HG03045 (cell line): ENCODE results near the gene PLD1.

Source experiments
- ATAC-seq: cut with Tn5 transposase; IDR thresholded peaks from one replicate; pipeline ENCODE4 v1.9.1; 2021; ENCODE audit warnings: mild to moderate bottlenecking, moderate library complexity; ENCODE audit not compliant: unreplicated experiment

PLD1 gene

DNA sequence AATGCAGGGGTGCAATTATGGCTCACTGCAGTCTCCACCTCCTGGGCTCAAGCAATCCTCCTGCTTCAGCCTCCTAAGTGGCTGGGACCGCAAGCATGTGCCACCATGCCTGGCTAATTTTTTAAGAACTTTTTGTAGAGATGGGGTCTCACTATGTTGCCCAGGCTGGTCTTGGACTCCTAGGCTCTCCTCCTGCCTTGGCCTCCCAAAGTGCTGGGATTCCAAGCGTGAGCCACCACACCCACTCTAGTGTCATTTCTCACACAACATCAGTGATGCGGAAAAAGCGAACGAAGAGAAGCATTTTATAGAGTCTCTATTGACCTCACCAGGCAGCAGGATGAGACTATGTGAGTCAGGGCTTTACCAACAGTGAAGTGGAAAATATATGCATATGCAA is 137.7 kb downstream of the PLD1 start:
- no peak for ATAC-seq

DNA sequence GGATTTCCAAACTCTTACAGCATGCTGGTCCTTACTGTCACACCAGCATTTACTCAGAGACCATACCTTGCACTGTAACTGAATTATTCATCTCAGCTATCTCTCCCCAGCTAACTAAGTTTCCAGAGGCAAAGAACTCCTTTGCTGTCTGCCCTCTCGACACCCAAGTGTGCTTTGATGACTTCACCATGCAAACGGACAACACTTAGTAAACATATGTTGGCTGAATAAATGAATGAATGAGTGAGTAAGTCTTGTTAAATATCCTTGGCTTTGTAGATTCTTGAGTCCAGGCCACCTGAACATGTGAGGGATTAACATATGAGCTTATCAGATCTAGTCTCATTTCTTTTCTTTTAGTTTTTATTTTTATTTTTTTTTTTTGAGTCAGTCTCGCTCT is 138.2 kb downstream of the PLD1 start:
- no peak for ATAC-seq

DNA sequence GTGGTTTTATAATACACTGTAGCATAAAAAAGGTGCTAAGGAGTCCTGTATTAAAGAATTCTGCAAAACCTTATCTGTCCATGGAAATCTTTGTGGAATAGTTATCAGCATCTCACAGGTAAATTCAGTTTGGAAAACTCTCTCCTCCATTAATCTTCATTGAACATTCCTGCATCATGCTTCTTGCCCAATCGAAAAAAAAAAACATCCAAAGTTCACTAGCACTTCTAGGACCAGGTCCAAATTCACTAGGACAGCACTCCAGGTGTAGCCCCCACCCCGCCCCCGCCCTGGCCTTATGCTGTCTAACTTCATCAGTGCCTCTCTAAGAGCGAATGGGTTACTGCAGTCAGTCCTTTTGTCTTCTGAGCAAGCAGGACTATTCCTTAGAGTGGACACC is 138.6 kb downstream of the PLD1 start:
- no peak for ATAC-seq

DNA sequence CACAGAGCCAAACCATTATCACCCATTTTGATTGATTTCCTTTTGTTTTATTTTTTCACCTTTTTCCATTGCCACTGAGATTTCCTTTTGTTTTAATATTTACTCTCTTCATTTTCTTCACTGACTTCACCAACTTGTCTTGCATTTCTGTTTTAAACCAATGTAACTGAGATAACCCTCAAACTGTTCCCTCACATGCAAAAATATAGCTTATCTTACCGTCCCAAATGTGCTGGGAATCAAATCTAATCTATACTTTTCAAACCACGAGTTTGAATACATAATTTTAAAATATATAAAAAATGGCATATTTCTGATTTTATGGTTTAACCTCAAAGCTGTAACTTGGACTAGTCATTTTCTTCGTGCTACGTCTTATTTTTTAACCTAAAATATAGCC is 143.8 kb downstream of the PLD1 start:
- ATAC-seq = no peak

DNA sequence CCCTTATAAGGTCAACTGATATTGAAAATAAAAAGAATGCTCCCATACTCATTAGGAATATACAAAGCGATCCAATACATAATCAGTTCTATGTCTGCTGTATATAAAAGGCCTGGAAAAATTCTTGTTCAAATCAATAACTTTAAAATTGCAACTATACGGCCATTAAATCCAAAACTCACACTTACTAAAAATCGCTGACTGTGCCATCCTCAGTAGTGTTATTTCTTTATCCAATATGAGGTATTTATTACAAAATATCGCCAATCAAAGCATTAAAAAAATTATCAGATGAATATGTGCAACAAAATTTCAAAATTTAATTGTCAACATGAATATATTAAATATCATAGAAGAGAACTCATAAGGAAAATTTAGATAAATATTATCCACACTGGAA is 146.5 kb downstream of the PLD1 start:
- ATAC-seq = no peak

DNA sequence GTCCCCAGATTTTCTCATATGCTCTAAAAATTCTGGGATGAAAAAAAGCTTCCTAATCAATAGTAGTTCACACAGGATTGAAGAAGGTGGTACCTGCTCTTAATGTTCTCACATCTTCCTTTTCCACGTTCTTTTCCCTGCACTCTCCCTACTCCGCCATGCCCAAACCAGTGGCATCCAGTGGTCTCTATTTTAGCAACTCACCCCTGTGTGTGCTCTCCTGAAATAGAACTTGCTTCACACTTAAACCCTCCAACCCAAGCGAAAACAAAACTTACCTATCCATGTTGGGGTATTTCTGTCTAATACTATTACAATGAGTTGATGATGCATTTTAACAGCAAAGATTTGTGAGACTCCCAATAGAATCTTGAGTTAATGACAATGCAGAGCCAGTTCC is 148.8 kb downstream of the PLD1 start:
- ATAC-seq = no peak

DNA sequence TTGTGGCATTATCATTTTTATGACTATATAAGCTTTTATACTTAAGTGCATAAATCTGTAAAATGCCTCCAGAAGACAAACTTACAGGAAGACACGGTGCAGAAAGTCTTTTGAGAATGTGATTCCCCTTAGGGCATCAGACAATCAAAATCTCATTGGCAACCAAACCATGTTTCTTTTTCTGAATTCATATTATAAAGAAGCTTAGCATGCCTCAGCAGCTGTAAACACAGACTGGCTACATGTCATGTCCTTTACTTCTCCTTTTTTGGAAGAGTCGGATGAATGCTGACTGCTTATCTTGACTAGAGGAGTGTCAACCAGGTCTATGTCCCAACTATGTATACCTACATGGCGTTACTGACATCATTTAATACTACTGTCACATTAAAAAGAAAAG is 150.1 kb downstream of the PLD1 start:
- no peak for ATAC-seq

DNA sequence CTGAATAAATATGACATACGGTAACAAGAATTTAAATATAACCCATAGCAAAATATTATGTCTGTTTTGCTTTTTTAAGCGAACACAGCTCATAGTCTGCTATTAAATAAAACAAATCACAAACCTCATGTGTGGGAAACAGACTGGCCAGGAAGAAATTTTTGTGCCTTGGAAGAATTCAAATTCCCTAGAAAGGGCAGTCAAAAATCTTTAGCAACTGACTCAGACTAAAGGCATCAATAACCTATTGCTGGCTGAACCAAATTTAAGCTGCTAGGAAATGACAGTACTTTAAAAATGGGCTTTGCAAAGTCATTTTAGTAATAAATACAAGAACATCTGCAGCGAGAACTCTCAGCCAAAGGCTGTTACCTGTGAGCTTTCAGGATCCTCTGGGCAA is 151.4 kb downstream of the PLD1 start:
- ATAC-seq = no peak

DNA sequence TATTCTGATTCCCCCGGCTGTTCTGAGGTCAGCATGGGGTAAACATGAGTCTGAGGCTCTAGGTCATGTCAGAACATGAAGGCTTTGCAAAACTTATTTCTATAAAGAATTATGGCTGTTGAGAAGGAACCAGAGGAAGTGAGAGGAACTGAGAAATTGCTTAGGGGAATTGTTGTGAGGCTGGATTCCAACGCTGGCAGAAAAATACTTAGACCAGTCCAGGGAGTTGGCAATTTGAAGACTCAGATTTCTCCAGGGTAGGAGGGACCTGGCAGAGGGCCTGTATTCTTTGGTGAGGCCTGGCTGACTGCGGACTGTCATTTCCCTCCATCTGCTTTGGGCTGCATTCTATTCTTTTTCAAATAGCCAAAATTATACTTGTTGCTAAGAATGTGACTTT is 155.5 kb downstream of the PLD1 start:
- no peak for ATAC-seq

DNA sequence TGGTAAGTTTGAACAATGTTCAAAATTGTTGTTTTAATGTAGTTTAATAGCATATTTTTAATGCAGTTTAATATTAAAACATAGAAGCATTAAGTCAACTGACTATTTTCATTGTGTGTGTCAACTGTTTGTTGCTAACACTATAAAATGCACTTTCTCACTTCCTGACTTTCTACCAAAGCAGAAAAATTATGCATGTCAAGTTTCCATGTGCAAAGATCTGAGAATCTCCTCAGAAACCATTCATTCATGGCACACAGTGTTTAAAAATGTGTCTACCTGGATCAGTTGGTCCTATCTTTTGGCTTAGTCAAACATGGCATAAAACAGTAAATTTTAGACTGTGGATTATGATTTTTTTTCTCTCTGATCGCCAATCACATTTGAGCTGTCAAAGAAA is 156.0 kb downstream of the PLD1 start:
- ATAC-seq = no peak

DNA sequence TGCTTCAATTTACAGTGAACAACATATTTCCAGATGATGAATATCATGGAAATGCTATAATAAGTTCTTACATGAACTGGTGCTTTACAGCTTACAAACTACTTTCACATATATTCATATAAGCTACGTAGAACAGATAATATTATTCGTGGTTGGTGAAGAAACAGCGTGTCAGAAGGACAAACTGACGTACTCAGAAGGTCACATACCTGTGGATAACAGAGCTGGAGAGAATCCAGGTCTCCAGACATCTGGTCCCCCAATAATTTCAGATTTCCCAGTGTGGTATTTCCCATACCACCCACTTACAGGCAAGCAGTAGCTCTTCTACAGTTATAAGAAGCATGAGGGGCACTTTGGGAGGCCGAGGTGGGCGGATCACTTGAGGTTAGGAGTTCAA is 156.6 kb downstream of the PLD1 start:
- ATAC-seq = no peak

DNA sequence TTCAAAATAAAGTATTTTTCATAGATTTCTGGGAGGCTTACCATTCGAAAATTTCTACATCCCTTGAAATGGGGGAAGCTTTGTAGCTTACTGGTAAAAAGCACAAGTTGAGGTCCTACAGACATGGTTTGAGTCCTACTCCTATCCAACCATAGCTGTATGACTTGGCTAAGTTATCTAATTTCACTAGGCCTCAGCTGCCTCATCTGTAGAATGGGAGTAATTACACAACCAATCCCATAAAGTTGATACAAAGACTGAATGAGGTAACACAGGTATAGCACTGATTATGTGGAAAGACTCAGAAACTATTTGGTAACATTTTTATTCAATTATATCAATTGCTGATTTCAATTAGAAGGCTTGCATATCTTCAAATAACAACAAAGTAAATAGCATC is 157.4 kb downstream of the PLD1 start:
- no peak for ATAC-seq

DNA sequence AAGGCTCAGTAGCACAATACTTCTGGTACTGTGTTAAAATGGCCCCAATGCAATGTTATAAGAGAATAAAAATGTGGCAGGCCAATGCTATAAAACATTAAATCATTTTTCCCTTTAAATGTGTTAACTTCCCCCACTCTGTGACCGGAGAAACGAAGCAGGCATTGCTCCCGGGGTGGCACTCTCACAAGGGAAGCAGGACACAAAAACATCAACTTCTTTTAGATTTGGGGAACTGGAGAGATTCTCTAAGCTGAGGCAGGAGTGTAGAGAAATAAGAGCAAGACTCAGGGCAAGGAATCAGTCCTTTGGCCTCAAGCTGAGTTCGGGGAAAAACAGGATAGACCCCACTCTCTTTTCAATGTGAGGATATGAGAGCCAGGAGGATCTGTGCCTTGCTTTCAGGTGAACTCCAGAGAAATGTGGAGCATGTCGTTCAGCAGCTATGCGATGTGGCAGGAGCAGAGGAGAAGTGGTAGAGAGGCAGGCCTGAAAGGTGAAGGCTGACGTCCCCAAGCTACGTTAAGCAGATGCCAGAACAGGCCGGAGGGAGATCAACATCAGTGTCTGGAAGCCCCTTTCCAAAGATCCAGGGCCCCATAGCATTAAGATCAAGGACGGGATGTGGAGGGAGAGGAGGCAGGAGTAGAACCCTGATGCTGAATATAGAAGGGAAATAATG is 160.2 kb downstream of the PLD1 start:
- no peak for ATAC-seq

DNA sequence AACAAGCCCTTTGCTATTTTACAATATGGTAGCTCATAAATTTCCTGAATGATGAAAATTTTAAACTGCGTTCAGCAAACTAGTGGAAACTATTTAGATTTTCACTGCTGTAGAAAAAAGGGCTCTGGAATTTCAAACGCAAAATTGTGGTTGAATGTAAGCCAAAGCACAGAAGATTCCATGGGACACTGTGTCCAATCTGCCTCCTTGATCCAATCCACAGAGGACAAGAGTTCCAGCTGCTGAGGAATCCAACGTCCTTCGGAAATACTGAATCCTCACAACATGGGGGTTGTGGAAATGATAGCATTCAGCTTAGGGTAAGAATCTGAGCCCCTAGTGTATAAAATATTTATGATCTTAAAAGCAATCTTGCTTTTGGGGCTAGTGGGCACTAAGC is 161.0 kb downstream of the PLD1 start:
- ATAC-seq = no peak

DNA sequence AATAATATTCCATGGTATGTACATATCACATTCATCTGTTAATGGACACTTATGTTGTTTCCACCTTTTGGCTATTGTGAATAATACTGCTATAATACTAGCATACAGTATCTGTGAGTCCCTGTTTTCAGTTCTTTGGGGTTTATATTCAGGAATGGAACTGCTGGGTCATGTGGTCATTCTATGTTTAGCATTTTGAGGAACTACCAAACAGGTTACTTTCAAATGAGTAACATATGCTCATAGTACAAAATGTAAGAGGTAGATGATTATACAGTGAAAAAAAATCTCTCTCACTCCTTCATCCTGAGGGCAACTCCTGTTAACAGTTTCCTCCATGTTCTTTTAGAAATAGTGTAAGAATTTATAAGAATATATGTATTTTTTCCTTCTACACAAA is 162.2 kb downstream of the PLD1 start:
- ATAC-seq = no peak

DNA sequence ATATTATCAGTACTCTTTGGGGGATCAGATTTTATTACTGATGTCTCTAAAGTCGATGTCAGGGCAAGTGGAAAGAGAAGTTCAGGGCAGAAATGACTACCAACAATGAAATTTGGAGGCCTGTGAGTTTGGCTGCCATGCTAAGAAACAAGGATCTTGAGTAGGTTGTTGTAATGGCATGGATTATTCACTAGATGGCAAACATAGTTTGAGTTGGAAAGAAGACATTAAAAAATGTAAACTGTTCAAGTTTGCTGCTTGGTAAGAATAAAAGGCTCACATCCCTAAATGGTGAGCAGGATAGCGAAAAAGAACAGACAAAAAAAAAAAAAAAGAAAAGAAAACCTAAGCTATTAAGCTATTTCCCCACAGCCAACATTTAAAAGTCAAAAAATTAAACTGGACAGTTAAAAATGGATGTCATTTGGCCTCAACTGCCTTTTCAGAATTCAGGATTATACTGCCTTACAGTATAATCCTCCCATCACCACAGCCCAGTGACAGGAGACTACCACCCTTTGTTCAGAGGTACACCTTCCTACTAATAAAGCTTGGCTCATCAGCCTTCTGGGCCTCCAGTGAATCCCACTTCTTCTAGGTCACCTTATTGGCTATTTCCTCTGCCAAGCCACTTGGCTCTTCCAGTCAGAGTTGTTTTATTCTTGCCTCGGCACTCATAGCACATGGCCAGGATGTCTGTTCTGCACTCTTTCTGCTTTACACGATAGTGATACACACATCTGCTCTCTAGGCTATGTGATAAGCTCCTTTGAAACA is 163.7 kb downstream of the PLD1 start:
- no peak for ATAC-seq

DNA sequence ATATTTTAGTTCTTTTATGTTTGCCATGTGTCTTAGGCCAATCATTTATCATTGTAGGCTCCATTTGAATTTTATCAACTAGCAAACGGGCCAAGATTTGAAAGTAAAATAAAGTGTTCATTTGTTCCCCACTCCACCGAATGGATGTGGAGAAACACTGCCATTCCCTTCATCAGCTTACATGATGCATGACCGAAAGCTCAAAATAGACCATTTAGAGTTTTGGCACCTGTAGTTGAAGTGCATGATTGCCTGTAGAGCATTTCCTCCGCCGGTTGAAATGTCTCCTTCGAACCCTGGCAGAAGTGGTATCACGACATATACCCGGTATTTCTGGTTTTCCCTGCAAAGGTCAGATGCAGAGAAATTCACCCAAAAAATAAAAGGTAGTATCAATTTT is 165.6 kb downstream of the PLD1 start:
- no peak for ATAC-seq

DNA sequence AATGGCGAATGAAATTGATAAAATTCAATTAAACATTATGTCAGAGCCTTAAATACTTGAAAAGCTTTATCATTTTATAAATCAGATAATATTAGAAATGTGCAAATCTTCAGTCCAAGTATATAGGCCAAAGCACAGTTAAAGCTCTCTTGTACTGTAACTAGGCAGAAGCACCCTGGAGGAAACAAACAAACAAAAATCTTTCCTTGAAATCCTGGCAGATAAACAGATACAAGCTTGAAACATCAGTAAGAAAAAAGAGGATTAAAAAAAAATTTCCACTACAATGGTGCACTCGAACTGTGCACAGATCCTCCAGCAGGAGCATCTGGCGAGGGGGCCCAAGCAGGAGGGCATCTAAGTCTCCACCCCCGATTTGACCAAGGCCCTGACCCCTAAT is 166.6 kb downstream of the PLD1 start:
- ATAC-seq = no peak

DNA sequence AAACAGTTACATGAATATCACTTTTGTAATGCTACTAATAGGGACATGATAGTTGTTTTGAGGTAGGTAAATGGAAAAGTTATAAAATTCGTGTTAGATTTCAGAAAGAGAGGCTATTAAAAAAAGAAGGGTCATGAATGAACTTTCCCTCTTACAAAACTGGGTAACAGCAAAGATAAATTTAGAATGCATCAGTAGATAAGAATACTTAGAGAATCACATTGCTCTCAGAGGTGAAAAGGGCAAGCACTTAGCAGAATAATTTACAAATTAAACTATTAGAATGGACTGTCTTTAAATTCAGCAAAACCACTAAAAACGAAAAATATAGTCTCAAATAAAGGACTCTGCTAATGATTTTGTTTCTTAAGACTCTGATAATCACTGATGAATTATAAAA is 167.2 kb downstream of the PLD1 start:
- no peak for ATAC-seq

DNA sequence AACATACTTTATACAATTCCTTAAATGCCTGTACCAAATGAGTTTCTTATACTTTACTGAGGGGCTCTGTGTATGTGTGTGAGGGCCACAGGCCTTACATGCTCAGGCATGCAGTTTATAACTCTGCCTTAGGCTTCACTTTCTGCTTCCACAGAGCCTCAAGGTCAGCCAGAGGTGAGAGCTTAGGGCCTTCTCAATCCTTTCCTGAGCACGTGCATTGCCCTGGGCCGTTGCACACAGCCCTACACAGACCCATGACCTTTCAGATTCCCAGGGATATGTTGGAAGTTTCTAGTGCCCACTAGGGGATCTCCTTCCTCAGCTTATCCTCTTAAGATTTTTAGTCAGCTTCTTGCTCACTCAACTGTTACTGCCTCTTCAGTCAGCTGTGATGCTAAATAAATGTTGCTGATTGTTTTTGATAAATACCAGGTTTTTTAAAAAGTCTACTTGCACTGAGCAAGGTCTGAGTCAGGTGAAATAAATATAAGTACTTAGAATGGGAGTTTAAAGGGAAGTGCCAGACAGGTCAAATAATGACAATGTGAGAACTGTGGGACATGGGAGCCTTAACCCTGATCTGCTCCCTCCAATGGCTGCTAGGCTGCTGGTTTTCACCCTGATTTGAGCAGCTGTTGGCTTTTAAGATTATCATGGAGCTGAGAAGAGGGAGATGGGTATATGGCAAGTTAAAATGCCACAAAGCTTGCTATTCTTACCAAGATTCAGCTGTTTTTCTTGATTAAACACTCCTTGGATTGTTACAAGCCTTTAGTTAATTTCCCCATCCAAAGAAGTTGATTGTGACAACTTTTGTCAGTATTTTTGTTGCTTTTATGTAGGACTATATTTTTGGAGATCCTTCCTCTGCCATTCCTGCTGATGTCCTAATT is 169.5 kb downstream of the PLD1 start:
- no peak for ATAC-seq

DNA sequence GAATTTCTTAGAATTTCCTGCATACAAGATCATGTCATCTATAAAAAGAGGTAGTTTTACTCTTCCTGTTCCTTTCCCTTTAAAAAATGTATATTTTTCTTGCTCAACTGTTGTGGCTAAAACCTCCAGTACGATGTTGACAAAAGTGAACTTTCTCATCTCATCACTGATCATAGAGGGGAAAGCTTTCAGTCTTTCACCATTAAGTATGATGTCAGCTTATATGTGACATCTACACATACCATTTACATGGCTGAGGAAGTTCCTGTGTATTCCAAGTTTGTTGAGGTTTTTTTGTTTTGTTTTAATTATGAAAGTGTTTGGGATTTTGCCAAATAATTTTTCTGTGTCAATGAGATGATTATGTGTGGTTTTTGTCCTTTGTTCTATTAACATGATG is 173.6 kb downstream of the PLD1 start:
- no peak for ATAC-seq

DNA sequence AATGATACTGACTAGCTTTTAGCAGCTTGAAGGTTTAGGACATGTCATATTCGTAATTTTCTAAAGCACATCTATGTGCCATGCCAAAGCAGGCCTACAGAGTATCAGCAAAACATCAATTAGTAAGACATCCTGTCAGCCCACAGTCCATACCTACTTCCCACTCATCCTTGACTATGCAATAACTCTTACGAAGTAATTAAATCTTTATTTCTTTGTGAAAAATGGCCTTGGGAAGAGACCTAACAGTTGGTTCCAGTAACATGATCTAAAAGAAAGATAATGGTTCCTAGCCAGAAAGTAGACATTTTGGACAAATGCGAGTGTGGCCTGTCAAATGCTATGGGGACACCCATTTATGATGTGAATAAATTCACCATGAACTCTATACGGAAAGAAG is 177.5 kb downstream of the PLD1 start:
- ATAC-seq = no peak
